RCC 7860 (cell line): ENCODE results near the gene RNASE1.
"Not testable (repeated sequence)": the region's sequence is repeated elsewhere in the genome, so short reads cannot be mapped to it uniquely, and the experiment has no call there.

Source experiments
- DNase-seq: peaks from one replicate; pipeline ENCODE4 v3.0.0-alpha.2; 2015; ENCODE audit warnings: low spot score
- FAIRE-seq: peaks from 2 replicates; lab custom pipeline; 2012; peaks lifted over from hg19 to GRCh38; lab: Jason Lieb, UNC

The RNASE1 gene

GRCh38 chr14:20775901-20776300 is 26.7 kb downstream of the RNASE1 start:
- DNase-seq (no peak), FAIRE-seq (no peak)

- FAIRE-seq: no peak
Observed at GRCh38 chr14:20775043-20775442, 27.6 kb downstream of the RNASE1 start.

DNA sequence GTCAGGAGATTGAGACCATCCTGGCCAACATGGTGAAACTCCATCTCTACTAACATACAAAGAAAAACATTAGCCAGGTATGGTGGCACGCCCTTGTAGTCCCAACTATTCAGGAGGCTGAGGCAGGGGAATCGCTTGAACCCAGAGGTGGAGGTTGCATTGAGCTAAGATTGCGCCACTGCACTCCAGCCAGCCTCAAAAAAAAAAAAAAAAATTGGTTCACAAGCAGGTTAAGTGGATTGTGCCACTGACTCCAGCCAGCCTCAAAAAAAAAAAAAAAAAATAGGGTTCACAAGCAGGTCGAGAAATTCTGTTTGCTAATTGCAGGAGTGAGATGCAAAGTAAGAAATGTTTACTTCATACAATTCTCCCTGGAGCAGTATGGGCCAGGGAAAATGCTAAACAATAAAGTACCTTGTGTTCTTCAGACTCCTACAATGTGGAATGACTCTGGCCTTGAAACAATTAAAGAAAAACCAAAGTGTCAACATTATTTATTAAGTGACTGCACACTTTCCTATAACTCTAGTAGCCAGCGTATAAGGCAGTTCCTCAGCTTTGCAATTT is 28.3 kb downstream of the RNASE1 start:
- DNase-seq (no peak), FAIRE-seq (no peak)

More at GRCh38 chr14:20775043-20775442, 27.6 kb downstream of the RNASE1 start:
- no peak for DNase-seq

DNA sequence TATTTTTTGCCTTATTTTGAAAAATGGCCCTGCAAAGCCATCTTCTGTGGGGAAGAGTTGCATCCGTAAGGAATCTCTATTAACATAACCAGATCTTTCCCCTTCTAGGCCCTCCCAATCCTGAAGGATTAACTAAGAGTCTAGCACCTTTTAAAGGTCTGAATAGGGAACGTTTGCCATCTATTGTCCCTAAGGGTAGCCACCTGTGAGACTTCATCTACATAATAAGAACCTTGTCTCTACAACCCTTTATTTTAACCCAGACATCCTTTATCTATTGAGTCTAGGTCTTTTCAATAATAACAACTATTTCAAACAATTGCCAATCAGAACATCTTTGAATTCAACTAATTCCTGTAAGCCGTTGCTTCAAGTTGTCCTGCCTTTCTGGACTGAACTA is 30.0 kb downstream of the RNASE1 start:
- no peak for DNase-seq

GRCh38 chr14:20769421-20769820 is 33.2 kb downstream of the RNASE1 start:
- FAIRE-seq (no peak), DNase-seq (no peak)

More for the DNA sequence above, 30.0 kb downstream of the RNASE1 start:
- FAIRE-seq: no peak

DNA sequence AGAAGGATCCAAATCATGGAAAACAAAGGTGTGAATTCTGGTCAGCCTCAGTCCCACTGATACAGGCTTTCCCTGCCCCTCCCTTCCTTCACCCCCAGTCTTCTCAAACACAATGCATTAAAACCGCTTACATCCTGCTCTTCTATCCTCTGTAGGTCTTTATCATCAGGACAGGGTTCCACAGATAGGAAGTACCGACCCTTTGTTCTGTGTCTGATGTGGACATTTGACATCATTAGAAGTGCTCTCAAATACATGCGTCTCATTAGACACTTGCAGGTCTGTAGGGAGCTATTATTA is 34.1 kb downstream of the RNASE1 start:
- DNase-seq: no peak
- no peak for FAIRE-seq

- DNase-seq: no peak
- FAIRE-seq: no peak
Observed at GRCh38 chr14:20760950-20761349, 41.7 kb downstream of the RNASE1 start.

- not testable (repeated sequence) for DNase-seq, FAIRE-seq
Observed at GRCh38 chr14:20759465-20759864, 43.2 kb downstream of the RNASE1 start.

- FAIRE-seq: no peak
Observed at GRCh38 chr14:20757965-20758364, 44.7 kb downstream of the RNASE1 start.

DNA sequence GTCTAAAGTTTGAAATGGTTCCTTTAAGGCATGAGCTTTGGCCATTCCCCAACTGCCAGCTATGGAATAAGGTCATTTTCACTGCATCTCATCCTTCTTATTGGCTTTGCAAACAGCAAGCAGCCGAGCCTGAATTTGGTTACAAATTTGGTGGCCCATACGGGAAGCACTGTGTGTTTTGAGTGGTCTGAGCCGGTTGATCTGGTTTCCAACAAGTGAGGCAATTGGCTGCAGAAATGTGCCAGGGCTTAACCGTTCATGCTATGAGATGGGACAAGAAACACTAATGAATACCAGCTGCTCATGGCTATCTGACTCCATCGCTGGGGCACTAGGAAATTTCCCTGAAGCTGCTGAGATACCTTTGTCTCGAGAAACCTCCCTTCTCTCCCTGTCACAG is 47.6 kb downstream of the RNASE1 start:
- no peak for FAIRE-seq
- DNase-seq: no peak

More at GRCh38 chr14:20757965-20758364, 44.7 kb downstream of the RNASE1 start:
- no peak for DNase-seq

DNA sequence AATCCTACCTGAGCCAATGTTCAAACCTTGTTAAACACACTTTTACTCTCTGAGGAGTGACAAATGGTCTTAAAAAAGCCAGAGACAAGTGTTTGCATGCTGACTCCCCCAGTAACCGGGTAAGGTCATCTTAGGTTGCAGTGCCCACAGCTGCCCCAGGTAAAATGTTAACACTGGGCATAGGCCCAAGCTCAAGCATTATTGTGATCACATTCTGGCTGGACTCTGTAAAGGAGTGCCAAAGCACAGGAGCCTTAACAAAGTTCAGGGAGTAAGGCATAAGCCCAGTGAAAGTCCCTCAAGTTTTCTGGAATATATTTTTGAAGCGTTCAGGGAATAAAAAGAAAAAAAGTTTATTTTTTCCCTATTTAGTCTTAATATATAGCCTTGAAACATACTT is 48.3 kb downstream of the RNASE1 start:
- no peak for DNase-seq
- no peak for FAIRE-seq

DNA sequence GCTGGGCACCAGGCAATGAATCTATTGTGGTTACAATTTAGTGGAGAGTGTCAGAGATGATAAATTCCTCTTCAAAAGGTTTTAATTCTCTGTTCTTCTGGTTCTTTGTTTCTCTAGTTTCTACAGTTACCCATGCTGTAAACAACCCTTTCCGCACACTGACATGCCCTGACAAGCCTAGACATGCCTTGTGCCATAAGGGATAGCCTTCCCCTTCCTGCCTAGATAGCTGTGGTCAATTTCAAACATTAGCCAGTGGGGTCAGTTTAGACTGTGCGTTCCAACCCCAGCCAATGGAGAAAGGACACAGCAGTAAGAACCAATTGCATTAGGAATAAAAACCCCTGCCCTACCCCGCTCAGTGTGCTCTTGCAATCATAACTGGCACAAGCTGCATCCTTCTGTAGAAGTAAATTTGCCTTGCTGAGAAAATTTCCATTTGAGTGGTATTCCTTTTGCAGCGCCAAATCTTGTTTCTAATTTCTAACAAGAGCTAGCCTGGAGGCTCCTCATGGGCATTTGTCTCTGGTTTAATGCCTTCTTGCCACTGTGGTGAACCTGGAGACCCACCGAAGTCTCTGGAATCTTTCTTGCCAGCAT is 50.6 kb downstream of the RNASE1 start:
- DNase-seq: no peak
- no peak for FAIRE-seq
